HT1080 (cell line): Measurements from ENCODE around the gene CERS1. TPM values are rescaled to one million over a fixed set of nuclear protein-coding genes. Genes with fewer than 3 reads are reported as not detected.

ENCODE experiments used
- DNase-seq: peaks from one replicate; pipeline ENCODE4 v3.0.0-alpha.2; 2015; ENCODE audit warnings: low read depth
- polyA plus RNA-seq, 2 experiments: library from polyadenylated mRNA; depleted of rRNA; stranded (reverse); fragments of >200 nt; gene quantifications; 2 replicates each; pipeline ENCODE4 v1.2.3, GENCODE V29; 2015
- total RNA-seq: library from RNA; depleted of rRNA; stranded (reverse); fragments of >200 nt; shearing (Covaris generic); gene quantifications from 2 replicates; pipeline ENCODE4 v1.2.3, GENCODE V29; 2014; rRNA removed

CERS1 gene, protein sequence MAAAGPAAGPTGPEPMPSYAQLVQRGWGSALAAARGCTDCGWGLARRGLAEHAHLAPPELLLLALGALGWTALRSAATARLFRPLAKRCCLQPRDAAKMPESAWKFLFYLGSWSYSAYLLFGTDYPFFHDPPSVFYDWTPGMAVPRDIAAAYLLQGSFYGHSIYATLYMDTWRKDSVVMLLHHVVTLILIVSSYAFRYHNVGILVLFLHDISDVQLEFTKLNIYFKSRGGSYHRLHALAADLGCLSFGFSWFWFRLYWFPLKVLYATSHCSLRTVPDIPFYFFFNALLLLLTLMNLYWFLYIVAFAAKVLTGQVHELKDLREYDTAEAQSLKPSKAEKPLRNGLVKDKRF
- 1.0 and 3.4 TPM in 2 replicates for total RNA-seq
- polyA plus RNA-seq (2015; cell fraction: cytosol; rRNA removed), result 0.85 and 1.1 TPM in 2 replicates
- polyA plus RNA-seq (2015; cell fraction: nucleus; rRNA removed), result 0.46 and 0.87 TPM in 2 replicates

DNA sequence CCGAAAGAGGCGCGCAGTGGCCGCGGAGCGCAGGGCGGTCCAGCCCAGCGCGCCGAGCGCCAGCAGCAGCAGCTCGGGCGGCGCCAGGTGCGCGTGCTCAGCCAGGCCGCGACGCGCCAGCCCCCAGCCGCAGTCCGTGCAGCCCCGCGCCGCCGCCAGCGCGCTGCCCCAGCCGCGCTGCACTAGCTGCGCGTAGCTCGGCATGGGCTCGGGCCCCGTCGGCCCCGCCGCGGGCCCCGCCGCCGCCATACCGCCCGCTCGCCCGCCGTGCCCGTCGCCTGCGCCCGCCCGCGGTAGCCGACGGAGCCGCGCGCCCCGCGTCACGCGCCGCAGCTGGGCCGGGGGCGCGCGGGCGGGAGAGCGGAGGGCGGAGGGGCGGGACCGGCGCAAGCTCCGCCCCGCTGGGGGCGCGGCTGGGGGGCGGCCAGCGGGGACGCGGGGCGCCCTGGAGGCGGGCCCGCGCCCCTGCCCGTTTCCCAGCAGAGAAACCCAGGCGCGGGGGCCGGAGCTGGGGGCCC lies at the start of gene CERS1:
CERS1 (minus strand) TSS at position 335 of the 518 bp plus-strand sequence; CDS start at position 249, 86 bp downstream.
- no peak for DNase-seq

DNA sequence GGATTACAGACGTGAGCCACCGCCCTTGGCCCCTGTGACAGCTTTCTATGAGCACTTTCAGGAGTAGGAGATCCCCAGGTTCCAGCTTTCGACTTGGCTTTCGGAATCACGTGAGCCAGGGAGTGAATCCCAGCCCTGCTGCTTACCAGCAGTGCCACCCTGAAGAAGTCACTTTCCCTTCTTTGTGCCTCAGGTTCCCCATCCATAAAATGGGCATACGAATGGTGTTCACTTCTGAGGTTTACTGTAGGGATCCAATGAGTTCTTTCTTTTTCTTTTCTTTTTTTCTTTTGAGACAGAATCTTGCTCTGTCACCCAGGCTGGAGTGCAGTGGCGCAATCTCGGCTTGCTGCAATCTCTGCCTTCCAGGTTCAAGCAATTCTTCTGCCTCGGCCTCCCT lies 49.3 kb upstream of the CERS1 start:
- no peak for DNase-seq

DNA sequence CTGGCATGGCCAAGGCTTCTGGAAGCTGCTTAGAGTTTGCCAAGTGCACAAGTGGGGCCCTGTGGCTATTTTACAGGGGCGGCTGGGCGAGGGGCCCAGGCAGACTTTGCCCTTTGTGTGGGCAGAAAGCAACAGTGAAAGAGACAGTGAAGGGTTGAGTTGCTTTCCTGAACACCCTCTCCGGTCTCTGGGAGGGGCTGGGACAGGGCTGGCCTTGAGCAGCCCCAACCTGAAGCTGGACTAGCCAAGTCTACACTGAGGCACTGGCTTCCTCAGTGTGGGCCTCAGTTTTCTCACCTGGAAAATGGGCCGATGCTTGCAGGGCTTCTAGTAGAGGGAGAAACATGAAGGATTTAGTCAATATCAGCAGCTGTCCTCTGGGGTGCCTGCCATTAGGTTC lies 47.5 kb upstream of the CERS1 start:
- DNase-seq, result no peak

DNA sequence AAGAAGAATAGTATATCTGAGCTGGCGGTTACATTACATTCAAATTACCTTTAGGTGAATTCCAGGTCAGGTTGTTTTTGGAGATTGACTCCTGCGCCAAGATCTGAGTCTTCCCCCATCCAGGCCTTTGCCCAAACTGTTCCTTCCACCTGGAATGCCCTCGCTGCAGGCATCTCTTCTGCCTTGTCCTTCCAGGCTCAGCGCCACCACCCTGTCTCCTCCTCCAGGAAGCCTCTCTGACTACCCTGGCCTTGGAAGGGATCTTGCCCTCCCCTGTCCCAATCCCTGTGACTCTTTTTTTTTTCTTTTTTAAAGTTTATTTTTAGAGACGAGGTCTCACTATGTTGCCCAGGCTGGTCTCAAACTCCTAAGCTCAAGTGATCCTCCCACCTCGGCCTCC lies 46.7 kb upstream of the CERS1 start:
- DNase-seq, result no peak

DNA sequence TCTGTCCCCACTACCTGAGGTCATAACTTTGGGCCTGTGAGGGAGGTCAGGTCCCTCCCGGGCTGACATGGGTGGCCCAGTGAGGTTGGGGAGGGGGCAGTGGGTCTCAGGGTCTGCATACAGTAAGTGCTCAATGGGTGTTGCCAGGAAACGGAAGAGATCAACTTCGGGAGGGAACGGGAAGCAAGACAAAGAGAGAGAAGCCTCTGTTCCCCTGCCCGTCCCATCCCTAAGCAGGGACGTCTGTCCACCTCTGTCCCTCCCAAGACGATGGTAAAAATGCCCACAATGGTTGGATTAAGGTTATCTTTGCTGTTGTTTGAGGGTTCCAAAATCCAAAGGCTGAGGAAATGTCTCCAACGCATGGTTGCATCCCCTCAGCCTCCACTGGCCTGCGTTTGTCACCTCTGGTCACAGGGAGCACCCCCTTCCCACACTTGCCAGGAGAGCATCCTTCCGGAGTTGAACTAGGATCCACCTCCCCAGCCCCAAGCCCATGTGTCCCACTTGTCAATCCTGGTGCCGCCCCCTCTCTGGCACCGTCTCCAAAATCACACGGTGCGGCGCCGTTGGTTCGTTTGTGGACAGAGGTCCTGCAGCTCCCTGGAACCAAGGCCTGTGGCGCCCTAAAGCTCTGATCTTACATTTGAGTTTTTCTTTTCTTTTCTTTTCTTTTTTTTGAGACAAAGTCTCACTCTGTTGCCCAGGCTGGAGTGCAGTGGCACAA lies 45.8 kb upstream of the CERS1 start:
- DNase-seq, result no peak

DNA sequence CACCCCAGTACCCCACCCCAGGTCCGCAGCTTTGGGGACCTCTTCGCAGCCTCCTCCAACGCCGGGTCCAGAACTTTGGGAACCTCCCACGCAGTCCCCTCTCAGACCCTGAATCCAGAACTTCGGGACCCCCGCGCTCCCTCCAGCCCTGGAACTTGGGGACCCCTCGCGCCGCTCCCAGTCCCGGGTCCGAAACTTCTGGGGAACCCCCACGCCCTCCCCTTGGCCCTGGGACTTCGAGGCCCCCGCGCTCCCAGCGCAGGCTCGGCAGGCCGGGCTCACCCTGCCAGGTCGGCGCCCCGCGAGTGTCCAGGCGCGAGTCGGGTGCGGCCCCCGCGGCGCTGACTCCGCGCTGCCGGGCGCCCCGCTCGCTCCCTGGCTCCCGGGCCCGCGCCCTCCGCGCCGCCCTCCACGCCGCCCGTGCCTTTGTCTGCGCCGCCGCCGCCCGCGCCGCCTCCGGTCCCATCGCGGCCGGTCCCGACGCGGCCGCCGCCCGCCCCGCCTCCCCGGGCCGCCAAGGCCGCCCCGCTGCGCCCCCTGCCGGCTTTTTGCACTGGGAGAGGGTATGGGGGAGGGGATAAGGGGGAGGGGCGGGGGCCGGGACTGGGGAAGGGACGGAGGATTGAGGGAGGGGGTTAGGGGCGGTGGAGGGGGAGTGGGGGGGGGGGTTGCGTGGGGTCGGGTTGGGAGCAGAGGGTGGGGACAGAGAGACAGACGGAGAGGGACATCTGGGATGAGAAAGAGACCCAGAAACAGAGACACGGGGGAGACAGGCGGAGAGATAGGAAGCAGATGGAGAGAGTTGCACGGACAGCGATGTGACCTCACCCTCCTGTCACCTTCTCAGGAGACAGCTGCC lies 45.0 kb upstream of the CERS1 start, which contains the start of gene HOMER3:
HOMER3 (minus strand) TSS at position 449 of the 859 bp plus-strand sequence. CDS start 2,235 bp downstream, outside the sequence.
- no peak for DNase-seq

DNA sequence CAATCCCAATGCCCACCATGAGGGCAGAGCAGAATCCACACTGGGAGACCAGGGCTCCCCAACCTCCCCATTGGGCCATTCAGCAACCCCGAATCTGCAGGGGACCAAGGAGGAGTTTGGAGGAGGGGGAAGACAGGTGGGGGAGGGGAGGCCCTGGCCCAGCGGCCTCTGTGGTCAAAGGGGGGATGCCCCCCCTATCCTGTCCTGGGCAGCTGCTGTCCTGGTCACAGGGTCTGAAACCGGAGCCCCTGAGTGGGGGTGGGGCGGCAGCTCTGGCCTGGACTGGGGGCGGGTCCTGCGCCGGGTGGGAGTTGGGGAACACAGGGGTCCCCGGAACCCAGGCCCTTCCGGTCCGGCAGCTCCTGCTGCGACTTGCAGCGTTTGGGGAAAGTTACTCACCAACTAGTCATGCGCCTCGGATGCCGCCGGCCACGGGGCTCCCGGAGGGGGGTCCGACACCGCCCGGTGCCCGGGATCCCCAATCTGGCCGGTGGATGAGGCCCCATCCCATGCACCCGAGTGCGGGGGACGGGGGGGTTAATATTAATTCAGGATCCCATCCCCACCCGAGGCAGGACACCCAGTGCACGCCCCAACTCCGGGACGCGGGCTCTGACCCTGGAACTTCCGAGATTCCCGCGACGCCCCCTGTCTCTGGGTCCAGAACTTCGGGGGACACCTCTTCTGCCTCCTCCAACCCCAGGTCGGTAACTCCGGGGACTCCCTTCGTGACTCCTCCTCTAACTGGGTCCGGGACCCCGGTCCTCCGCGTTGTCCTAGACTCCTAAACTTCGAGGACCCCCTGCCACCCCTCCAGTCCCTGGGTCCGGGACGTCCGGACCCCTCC lies 44.2 kb upstream of the CERS1 start:
- DNase-seq, result peak; percentile 46

DNA sequence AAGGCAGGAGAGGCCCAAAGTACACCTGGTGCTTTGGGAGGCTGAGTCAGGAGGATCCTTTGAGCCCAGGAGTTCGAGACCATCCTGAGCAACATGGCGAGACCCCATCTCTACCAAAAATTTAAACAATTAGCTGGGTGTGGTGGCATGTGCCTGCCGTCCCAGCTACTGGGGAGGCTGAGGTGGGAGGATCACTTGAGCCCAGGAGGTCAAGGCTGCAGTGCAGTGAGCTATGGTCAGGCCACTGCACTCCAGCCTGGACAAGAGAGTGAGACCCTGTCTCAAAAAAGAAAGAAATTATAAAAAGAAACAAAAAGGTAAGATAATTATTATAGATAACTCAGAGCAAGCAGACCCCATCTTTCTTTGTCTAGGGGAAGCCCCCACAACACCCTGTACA lies 43.2 kb upstream of the CERS1 start:
- DNase-seq, result no peak

DNA sequence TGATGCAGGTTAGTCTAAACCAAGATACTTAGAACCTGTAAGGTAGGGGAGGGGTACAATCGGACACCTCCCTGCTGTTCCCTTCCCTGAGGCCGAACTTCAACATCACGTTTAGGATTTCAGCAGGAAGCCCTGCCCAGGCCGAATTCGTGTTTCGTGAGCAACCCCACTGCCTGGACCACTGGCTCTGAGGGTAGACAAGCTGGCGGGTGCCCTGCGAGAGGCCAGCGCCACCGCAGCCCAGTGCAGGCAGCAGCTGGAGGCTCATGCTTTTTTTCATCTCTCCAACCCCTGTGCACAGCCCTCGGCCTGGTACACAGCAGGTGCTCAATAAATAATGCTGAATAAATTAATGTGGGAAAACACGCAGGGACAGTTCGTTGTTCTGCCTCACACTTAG lies 37.3 kb upstream of the CERS1 start:
- no peak for DNase-seq

DNA sequence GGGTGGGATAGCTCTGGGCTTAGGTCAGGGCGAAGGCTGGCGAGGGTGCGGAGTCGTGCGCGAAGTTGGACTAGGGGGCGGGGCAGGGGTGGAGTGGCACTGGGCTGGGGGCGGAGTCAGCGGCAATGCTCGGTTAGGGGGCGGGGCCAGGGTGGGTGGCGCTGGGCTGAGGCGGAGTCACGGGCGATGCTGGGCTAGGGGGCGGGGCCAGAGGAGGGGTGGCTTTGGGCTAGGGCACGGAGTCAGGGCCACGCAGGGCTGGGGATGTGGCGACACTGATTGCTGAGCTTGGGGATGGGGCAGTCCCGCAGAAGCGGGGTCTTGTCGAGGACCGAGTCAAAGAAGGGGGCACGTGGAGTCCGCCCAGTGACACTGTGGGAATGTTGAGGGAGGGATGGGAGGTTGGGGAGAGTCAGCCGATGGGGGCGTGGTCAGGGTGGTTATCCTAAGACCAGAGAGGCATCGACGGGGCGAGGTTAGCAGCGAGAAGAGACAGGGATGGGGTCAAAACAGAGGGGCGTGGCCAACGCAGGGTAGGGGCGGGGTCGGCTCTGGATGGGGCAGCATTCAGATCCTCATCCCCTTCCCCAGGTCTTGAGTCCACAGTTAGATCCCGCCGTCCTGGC lies 36.4 kb upstream of the CERS1 start:
- no peak for DNase-seq

DNA sequence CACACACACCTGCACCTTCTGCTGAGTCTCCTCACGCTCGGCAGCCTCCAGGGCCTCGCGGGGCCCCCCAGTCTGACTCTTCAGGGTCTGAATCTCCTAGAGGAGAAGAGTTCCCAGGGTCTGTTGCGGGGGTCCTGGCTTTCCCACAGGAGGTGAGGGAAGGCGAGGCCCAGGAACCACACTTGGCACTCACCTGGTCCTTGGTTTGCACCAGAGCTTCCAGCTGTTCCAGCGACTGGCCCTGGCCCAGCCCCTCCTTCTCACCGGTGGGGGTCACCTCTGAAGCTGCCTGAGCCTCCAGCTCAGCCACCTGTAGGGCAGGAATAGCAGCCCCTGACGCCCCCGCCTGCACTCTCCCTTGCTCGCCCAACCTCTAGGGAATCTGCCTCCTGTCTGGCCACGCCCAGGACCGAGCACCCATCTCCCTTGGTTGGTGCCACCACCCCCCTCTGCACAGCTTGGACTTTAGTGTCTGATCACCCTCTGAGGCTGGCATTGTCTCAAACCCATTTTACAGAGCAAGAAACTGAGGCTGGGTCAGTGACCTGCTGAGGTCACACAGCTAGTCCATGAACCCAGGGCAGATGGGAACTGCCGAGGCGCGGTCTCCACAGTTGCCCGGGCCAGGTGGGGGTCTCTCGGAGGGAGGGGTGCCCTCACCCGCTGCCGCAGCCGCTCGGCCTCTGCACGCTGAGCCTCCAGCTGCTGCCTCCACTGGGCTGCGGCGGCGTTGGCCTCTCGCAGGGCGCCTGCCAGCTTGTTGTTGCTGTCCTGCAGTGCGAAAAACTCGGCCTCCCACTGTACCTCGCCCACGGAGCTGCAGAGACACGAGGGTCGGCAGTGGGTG lies 35.6 kb upstream of the CERS1 start:
- no peak for DNase-seq

DNA sequence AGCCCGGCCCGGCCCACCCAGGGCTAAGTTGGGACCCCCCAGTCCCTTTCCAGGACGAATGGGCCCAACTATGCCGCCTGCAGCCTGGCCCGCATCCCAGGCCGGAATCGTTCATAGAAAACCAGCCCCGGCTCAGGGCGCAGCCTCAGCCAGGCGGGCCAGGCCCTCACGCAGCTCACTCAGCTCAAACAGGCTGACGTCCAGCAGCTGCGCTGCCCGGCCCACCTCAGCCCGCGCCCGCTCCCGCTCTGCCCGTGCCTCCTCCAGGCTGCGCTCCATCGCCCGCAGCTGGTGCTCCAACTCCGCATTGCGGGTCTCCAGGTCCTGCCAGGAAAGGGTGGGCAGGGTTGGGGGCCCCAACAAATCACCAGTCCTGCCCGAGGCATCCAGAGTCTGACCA lies 33.4 kb upstream of the CERS1 start:
- no peak for DNase-seq

DNA sequence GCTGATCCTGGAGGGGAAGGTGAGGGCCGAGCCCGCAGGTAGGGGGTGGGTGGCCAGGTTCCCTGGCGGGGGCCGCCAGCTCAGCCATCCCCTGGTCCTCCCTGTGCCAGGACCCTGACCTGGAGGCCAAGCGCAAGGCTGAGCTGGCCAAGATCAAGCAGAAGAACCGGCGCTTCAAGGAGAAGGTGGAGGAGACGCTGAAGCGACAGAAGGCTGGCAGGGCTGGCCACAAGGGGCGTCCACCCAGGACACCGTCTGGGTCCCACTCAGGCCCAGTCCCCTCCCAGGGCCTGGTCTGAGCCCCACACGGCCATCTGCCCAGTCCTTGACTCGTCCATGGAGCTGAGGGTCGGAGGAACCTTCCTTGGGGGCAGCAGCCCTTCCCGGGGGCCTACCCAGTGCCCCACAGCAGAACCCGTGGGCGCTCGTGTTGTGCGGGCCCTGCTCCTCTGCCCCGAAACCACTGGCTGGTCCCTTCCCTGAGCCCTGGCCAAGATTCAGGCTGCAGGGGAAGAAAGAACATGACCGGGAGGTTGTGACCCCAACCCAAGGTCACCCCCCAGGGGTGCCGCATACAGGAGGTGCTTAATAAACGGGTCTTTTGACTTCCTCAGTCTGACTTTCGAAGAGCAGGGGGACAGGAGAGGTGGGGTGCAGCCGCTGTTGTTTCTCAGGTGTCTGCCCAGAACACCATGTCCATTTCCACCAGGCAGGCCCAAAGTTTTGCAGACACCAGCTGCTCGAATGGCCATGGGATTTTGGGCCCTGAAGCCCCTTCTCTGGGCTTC lies 32.3 kb upstream of the CERS1 start:
- no peak for DNase-seq

DNA sequence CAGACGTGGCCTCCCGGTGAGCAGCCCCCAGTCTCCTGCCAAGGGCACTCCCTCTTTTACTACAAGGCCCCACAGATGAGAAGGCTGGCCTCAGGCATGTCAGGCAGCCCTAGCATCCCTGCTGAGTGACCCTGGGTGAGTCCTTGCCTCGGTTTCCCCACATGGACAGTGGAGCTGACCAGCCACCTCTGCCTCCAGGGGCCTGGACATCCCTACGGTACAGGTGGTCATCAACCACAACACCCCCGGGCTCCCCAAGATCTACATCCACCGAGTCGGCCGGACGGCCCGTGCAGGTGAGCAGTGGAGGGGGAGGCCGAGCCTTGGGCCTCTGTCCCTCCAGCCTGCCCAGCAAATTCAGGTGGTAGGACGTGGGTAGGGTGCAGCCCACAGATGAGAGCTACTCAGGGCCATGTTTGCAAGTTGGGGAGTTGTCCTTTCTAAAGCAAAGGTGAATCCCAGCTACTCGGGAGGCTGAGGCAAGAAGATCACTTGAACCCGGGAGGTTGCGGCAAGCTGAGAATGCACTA lies 28.8 kb upstream of the CERS1 start:
- no peak for DNase-seq

DNA sequence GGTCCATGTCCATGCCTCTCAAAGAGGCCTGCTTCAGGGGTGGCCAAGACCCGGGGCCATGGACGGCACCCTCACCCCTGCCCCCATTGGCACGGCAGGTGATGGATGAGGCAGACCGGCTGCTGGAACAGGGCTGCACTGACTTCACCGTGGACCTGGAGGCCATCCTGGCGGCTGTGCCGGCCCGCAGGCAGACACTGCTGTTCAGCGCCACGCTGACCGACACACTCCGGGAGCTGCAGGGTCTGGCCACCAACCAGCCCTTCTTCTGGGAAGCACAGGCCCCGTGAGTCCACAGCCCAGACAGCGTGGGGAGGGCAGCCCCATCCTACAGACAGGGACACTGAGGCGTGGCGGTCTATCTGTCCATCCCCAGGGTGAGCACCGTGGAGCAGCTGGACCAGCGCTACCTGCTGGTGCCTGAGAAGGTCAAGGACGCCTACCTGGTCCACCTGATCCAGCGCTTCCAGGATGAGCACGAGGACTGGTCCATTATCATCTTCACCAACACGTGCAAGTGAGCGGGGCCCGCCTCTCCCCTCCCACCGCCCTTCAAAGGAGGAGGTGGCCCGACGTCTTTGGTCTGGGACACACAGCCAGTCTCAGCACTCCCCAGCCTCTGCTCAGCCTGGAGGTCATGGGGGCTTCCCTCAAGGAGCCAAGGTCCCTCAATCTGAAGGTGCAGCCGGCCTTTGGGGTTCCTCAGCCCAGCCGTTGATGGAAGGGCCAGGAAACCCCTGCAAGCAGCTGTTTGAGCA lies 26.4 kb upstream of the CERS1 start:
- DNase-seq, result no peak

DNA sequence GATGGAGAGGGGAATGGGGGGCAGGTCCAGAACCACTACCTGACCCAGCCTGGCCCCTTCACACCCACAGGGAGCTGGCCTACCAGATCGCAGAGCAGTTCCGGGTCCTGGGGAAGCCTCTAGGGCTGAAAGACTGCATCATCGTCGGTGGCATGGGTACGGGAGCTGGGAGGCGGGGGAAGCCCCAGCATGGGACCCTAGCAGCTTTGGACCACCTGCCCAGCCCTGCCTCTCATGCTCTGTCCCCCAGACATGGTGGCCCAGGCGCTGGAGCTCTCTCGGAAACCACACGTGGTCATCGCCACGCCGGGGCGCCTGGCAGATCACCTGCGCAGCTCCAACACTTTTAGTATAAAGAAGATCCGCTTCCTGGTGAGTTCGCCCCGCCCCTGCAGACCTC lies 25.6 kb upstream of the CERS1 start:
- no peak for DNase-seq

DNA sequence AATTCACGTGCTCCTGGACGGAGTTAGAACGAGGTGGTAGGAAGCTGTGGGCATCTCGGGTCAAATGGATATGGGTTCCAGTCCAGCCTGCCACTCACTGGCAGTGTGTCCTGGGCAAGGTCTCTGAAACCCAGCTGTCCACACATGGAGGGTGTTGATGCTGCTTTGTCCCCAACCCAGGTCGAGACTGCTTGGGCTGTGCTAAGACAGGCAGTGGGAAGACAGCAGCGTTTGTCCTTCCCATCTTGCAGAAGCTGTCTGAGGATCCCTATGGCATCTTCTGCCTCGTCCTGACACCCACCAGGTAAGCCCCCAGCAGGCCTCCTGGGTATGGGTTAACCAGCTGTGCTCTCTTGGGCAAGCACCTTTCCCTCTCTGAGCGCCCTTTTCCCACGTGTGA lies 24.4 kb upstream of the CERS1 start:
- DNase-seq, result no peak
